HTR-8/SVneo (cell line): ENCODE data around the gene RTP4.
"Not testable (repeated sequence)": the region's sequence is repeated elsewhere in the genome, so short reads cannot be mapped to it uniquely, and the experiment has no call there.

Experiments
- DNase-seq: peaks from one replicate; pipeline ENCODE4 v3.0.0; 2011; ENCODE audit warnings: low spot score, mixed read lengths; ENCODE audit not compliant: insufficient read length
- FAIRE-seq: peaks from 2 replicates; lab custom pipeline; 2011; peaks lifted over from hg19 to GRCh38; lab: Jason Lieb, UNC

Gene RTP4

DNA sequence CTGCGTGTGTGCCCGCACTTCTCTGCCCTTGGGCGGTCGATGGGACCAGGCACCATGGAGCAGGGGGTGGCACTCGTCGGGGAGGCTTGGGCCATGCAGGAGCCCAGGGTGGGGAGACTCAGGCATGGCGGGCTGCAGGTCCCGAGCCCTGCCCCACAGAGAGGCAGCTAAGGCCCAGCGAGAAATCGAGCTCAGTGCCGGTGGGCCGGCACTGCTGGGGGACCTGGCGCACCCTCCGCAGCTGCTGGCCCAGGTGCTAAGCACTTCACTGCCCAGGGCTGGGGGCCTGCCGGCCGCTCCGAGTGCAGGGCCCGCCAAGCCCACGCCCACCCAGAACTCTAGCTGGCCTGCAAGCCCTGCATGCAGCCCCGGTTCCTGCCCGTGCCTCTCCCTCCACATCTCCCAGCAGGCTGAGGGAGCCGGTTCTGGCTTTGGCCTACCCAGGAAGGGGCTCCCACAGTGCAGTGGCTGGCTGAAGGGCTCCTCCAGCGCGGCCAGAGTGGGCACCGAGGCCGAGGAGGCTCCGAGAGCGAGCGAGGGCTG lies 553 bp upstream of the RTP4 start:
- no peak for FAIRE-seq
- no peak for DNase-seq

- DNase-seq (no peak), FAIRE-seq (no peak)
Measured at GRCh38 chr3:187369089-187369447, 883 bp downstream of the RTP4 start.

- FAIRE-seq (no peak), DNase-seq (no peak)
Measured at GRCh38 chr3:187370051-187370450, 1.9 kb downstream of the RTP4 start.

DNA sequence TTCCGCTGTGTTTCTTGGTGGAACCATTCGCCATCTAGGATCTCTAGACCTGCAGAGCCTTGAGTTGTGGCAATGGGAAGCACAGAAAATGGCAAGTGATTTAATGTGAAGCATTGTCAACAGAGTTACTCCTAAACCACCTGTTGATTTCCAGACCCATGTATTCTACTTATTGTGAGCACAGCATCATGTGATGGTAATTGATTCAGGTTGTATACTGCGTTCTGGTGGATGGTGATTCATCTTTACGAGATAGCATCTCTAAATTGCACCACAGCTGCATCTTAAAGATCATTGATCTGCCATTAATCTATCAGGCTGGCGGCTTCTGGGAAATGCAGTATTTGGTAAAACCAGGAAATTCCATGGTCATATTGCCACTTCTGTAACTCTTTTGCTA lies 7.4 kb downstream of the RTP4 start:
- DNase-seq (no peak), FAIRE-seq (no peak)

GRCh38 chr3:187377842-187378241 lies 9.7 kb downstream of the RTP4 start:
- no peak for DNase-seq
- FAIRE-seq, result no peak

- no peak for DNase-seq
- FAIRE-seq, result no peak
Measured at GRCh38 chr3:187382609-187383151, 14.5 kb downstream of the RTP4 start.

DNA sequence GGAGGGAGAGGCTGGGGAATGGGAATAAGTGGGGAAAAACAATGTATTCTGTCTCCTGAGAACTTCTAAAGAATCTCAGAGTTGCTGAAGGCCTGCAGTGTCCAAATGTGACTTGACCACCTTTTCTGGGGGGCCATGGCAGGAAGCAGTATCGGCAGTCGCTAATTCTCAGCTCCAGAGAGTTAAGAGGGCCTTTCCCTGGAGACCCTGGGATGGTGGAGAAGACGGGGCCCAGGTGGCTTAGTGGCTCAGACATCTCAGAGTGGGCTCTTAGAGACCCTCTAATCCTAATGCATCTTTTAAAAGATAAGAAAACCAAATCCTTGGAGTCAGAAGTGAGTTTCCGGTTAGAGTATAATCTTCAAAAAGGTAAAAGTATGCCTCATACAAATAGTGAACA lies 15.1 kb downstream of the RTP4 start:
- no peak for FAIRE-seq
- DNase-seq, result no peak

GRCh38 chr3:187385296-187385695 lies 17.1 kb downstream of the RTP4 start:
- FAIRE-seq, result no peak
- no peak for DNase-seq

- FAIRE-seq (no peak), DNase-seq (no peak)
Measured at GRCh38 chr3:187396661-187397060, 28.5 kb downstream of the RTP4 start.

DNA sequence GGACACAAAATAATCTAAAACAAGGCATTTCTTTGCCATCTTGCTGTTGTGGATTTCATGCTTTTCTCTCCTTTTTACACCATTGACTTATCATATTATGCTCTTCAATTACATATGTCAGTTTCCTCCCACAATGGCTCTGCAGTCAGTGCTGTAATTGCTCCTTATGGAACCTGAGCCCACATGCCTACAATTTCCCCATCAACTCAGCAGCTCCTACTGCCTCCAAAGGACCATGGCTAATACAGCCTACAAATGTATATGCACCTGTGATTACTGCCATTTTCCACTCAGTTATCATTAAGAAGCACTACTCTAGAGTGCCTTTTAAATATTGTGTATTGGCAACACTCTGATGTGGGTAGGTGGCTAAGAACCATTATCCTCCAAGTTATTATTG lies 30.8 kb downstream of the RTP4 start:
- FAIRE-seq (no peak), DNase-seq (no peak)

GRCh38 chr3:187400756-187401155 lies 32.6 kb downstream of the RTP4 start:
- FAIRE-seq, result no peak

DNA sequence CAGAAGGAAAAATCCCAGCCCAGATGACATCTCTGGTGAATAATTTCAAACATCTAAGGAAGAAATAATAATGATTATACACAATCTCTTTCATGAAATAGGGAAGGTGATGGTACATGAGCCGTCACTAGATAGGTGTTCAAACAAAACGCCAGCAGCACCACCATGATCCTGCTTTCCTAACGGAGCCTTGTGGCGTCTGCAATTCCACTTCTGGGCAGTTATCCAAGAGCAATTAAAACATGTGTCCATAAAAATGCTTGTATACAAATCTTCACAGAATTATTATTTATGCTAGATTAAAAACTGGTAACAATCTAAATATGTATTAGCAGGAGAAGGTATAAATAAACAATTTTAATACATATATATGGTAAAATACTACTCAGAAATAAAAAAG lies 33.7 kb downstream of the RTP4 start:
- FAIRE-seq, result no peak

More at GRCh38 chr3:187400756-187401155, 32.6 kb downstream of the RTP4 start:
- DNase-seq, result no peak

GRCh38 chr3:187403768-187404288 lies 35.6 kb downstream of the RTP4 start:
- peak; percentile 26 for DNase-seq

More for the DNA sequence above, 33.7 kb downstream of the RTP4 start:
- DNase-seq, result no peak

GRCh38 chr3:187406927-187407326 lies 38.7 kb downstream of the RTP4 start:
- DNase-seq (no peak), FAIRE-seq (no peak)

More at GRCh38 chr3:187403768-187404288, 35.6 kb downstream of the RTP4 start:
- FAIRE-seq, result no peak

- DNase-seq, FAIRE-seq: not testable (repeated sequence)
Measured at GRCh38 chr3:187411991-187412781, 44.0 kb downstream of the RTP4 start.
